ENCODE measurements around the gene FAU.

- TF ChIP-seq, protein P1, sequence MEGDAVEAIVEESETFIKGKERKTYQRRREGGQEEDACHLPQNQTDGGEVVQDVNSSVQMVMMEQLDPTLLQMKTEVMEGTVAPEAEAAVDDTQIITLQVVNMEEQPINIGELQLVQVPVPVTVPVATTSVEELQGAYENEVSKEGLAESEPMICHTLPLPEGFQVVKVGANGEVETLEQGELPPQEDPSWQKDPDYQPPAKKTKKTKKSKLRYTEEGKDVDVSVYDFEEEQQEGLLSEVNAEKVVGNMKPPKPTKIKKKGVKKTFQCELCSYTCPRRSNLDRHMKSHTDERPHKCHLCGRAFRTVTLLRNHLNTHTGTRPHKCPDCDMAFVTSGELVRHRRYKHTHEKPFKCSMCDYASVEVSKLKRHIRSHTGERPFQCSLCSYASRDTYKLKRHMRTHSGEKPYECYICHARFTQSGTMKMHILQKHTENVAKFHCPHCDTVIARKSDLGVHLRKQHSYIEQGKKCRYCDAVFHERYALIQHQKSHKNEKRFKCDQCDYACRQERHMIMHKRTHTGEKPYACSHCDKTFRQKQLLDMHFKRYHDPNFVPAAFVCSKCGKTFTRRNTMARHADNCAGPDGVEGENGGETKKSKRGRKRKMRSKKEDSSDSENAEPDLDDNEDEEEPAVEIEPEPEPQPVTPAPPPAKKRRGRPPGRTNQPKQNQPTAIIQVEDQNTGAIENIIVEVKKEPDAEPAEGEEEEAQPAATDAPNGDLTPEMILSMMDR (IDR thresholded peaks at IDR 0.05): no peak
- no peak for TF ChIP-seq POLR2AphosphoS5 (IDR thresholded peaks at IDR 0.05)
Measured at GRCh38 chr11:65116370-65117205, 5.3 kb downstream of the FAU start.

Measured in esophagus muscularis mucosa (tissue), 3 donors.